GM21360 (cell line): Measurements from ENCODE around the gene TXNDC11.

Experiments
- ATAC-seq: cut with Tn5 transposase; IDR thresholded peaks from one replicate; pipeline ENCODE4 v1.9.1; 2021; ENCODE audit warnings: mild to moderate bottlenecking, moderate library complexity; ENCODE audit not compliant: unreplicated experiment

The TXNDC11 gene

GRCh38 chr16:11675561-11676511, 66.8 kb downstream of the TXNDC11 start:
- no peak for ATAC-seq

DNA sequence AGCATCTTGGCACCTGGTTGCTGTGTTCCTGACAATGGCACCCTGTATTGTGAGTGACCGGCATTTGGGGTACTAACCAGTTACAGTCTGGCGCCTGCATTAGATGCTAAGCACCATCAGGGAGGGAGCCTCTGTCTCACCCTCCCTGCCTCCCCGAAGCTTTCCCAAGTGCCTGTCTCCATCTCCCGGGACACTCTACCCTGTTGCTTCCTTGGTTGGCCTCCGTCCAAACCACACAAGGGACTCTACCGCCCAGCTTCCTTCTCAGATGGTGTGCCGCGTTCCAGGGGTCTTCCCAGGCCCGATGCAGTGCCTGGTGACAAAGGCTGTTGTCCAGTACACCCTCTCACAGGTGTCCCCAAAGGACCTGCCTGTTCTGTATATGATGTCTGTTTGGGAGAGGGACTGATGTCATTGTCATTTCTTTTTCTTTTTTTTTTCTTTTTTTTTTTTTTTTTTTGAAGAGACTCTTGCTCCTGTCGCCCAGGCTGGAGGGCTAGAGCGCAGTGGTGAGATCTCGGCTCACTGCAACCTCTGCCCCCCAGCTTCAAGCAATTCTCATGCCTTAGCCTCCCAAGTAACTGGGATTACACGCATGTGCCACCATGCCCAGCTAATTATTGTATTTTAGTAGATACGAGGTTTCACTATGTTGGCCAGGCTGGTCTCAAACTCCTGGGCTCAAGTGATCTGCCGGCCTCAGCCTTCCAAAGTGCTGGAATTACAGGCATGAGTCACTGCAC, 67.7 kb downstream of the TXNDC11 start:
- ATAC-seq: no peak

GRCh38 chr16:11674001-11674817, 68.4 kb downstream of the TXNDC11 start:
- ATAC-seq: no peak

GRCh38 chr16:11673091-11674000, 69.3 kb downstream of the TXNDC11 start:
- no peak for ATAC-seq

DNA sequence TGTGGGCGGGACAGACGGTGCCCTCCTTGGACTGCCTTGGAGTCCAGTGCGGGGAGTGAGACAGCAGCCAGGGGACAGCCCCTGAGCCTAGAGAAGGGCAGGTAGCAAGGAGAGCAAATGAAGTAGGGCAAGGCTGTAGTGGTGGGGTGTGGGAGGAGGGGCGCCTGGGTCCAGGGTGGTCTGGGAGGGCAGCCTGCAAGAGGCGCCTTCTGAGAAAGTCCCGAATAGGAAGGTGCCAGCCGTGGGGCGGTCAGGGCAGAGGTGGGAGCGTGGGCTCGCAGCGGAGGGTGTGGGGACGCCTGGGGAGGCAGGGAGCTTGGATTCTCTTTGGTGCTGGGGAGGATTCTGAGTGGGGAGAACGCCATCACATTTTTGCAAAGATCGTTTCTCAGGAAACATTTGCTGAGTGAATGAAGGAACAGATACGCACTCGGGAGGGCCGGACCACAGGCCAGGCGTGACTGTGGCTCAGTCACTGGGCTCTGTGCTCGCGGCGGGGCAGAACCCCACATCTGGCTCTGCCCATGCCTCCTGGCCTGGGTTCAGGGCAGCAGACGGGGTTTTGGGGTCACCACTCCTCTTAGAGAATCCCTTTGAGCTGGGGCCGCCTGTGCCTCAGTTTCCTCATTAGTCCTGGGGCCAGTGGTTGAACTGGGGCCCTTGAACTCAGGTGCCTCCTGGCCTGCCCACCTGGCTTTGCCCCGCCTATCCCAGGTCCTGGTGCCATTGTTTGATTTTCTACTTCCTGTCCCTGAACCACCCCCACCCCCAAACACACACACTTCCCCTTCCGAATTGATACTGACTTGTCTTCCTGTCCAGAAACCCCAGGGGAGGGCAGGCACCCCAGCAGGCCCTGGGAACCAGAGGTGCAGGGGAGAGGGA, 70.2 kb downstream of the TXNDC11 start:
- no peak for ATAC-seq

DNA sequence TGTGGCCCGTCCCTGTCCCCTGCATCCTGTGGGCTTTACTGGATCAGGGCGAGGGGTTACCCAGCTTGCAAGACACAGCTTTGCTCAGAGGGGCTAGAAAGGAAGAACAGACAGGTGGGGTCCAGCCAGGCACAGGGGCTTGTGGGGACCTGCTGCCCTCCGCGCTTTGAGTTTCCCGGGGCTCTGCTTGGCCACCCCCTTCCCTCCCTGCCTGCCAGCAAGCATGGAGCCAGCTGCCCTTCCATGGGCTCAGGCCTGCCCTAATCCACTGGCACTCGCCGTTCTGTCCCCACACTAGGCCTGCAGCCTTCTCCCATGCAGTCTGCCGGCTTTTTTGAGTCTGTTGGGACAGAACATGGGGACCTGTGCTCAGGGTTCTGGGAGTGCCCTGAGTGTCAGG, 71.0 kb downstream of the TXNDC11 start:
- no peak for ATAC-seq

DNA sequence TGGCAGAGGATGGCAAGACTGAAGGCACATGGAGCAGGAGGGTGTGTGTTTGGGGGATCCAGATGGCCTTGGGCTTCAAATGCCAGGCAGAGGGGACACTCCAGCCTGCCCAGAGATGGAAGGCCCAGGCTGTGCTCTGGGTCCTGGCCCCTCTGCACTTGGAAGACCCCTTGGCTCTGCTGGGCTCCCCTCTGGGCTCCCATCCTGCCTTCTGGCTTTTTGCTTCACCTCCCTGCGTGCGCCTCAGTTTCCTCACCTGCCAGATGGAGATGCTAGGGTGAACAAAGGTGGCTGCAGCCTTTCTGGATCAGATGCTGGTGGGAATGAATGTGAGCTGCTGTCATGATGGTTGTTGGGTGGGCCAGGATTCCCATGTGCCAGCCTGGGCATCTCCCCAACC, 71.4 kb downstream of the TXNDC11 start:
- ATAC-seq: no peak

DNA sequence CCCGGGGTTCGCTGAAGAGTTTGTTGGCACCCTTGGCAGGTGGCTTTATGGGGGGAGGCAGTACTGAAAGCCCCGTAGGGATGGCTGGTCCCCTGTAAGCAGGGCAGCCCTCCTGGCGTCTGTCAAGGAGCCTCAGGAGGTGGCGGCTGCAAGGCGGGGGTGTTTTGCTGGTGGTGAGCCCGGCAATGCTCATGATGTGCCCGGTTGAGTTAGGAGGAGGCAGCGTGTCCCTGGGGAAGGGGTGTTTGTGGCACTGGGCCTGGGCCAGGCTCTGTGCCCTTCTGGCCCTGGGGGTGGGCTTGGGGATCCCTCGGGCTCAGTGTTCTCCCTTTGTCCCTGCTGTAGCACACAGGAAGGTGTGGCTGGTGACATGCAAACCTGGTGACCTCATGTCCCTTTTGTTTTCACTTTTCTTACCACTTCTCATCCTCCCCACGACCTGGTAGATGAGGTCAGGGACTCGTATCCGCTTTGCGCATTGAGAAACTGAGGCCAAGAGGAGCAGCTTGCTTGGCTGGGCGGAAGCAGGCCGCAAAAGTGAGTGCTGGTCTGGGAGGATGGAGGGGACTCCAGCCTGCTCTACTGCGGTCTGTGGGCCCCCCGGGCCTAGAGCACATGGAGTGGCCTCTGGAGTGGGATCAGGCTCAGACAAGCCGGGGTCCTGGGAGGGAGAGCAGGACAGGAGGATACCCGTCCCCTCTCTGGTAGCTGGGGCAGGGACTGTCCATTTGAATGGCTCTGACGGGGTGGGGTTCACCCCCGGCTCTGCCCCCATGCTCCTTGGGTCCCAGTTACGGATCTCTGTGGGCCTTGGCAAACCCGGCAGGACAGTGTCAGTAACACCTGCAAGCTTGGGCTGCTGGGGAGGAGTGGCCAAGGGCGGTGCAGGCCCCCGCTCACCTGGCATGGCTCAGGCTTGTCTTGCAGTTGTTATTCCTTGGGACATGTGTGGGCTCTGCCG, 72.2 kb downstream of the TXNDC11 start:
- ATAC-seq: no peak

DNA sequence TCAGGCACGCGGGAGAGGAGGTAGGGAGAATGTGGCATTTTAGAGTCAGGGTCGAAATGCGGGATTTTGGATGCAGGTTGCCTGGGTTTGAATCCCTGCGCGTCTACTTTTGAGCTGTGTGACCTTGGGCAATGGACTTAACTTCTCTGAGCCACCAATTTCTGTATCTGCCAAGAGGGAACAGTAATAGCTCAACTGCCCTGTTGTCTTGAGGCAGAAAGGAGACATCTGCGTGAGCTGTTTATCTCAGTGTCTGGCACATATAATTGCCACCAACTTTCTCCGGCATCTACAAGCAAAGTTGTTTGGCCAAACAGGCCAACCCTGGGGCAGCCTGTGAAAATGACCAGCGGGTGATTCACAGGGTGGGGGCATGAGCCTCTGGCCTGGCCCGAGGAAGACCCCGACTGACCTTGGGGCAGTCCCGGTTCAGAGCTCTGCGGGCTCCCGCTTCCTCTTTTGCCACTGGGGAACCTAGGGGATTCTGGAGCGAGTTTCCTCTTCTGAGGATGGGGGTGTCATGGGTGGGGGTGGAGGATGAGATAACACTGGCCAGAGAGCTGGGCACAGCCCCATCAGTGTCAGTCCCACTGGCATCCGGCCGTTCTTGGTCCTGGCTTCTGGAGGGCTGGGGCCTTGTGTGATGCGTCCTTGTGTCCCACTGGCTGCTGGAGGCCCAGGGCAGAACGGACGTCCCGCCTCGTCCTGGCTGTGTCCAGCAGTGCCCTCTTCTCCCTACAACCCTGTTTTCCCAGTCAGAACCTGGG, 73.1 kb downstream of the TXNDC11 start:
- no peak for ATAC-seq

DNA sequence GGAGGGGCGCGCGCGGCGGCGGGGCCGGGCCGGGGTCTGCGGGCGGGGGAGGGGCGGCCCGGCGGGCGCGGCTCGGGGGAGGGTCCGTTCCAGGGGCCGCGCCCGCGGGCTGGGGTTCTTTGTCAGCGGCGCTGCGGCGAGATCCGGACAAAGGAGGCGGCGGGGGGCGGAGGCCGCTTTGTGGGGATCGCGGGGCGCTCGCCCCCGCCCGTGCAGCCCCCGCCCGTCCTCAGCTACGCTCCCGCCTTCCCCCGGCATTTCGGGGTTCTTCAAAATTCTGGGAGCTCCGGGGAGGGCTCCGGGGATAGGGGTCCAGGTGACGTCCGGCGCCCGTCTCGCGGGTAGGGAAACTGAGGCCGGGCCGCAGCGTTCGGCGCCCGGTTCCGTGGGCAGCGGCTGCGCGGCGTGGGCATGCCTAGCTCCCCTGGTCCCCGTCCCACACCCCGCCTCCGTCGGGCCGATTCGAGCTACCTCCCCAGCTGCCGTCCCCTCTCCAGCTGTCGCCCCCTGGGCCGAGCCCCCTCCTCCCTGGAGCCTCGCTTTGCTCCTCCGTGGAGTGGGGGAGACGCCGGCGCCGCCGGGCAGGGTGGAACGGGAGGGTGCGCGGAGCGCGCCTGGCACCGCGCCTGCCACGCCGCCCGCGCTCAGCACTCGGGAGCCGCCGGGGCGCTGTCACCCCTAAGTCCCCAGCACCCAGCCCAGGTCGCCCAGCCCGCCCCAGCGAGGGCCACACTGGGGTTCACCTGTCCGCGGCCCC, 73.9 kb downstream of the TXNDC11 start:
- ATAC-seq: no peak

- peak; percentile 51 for ATAC-seq
These were observed 74.6 kb downstream of the TXNDC11 start, which contains the start of gene SNN for GRCh38 chr16:11667824-11668622. SNN (plus strand) TSS chr16:11668455; CDS start chr16:11676060, 7,605 bp downstream.

GRCh38 chr16:11667221-11667823, 75.3 kb downstream of the TXNDC11 start:
- ATAC-seq: no peak

- ATAC-seq: no peak
These were observed 76.3 kb downstream of the TXNDC11 start for GRCh38 chr16:11666103-11667055.

GRCh38 chr16:11665071-11665491, 77.6 kb downstream of the TXNDC11 start:
- ATAC-seq: no peak
